IPS-18c (cell line): Measurements from ENCODE around the gene RPS21.

Experiments
- H3K4me3 ChIP-seq: 2 replicates; pipeline ENCODE4 v1.7.0; 2013; ENCODE audit warnings: low read depth, mild to moderate bottlenecking, low read length, moderate library complexity; ENCODE audit not compliant: insufficient read depth
- H3K9me3 ChIP-seq: one replicate; pipeline ENCODE4 v1.6.1; 2013; ENCODE audit warnings: mild to moderate bottlenecking, low read length, moderate library complexity; ENCODE audit not compliant: control insufficient read depth, insufficient read depth

RPS21 gene

DNA sequence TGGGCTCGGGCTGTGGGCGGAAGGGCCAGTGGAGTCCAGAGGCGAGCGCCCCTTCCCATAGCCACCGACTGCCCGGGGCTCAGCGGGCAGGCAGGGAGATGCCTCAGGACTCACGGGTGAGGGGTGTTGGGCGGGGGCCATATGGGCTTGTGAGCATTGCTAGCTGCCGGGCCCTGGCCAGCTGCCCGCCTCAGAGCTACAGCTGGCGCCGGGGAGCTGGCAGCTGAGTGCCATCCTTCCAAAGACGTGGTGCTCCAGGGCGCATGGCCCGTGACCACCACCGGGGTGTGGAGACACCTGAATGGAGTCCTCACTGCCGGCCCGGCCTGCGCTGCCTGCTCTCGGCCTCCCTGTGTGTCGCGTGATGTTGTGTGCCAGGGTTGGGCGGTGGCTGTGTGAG, 51.0 kb downstream of the RPS21 start:
- Histone ChIP-seq H3K4me3 (no peak overlapping the region), H3K9me3 (no peaks in the 10 kb centered on the region)
